Adipocyte (in vitro differentiated cells): ENCODE data around the gene SLC2A5.
"Not testable (repeated sequence)": the region's sequence is repeated elsewhere in the genome, so short reads cannot be mapped to it uniquely, and the experiment has no call there.

Experiments
- DNase-seq: peaks from one replicate; pipeline ENCODE4 v3.0.0-alpha.2; 2015; ENCODE audit warnings: low read depth
- H3K27me3 ChIP-seq: replicated peaks from 2 replicates; pipeline ENCODE4 v1.7.0; 2013; ENCODE audit warnings: mild to moderate bottlenecking, low read length, moderate library complexity; ENCODE audit not compliant: control insufficient read depth, insufficient read depth
- H3K36me3 ChIP-seq: 2 replicates; pipeline ENCODE4 v1.7.0; 2013; ENCODE audit warnings: low read length, mild to moderate bottlenecking, moderate library complexity; ENCODE audit not compliant: control insufficient read depth, insufficient read depth, severe bottlenecking
- H3K4me1 ChIP-seq: 2 replicates; pipeline ENCODE4 v1.7.0; 2013; ENCODE audit warnings: mild to moderate bottlenecking, low read length, moderate library complexity; ENCODE audit not compliant: control insufficient read depth, insufficient read depth
- H3K4me3 ChIP-seq: 2 replicates; pipeline ENCODE4 v1.7.0; 2013; ENCODE audit warnings: mild to moderate bottlenecking, low read length, moderate library complexity
- H3K9ac ChIP-seq: 2 replicates; pipeline ENCODE4 v1.7.0; 2013; ENCODE audit warnings: mild to moderate bottlenecking, low read length, moderate library complexity
- H3K9me3 ChIP-seq: 2 replicates; pipeline ENCODE4 v1.7.0; 2013; ENCODE audit warnings: mild to moderate bottlenecking, low read length, moderate library complexity; ENCODE audit not compliant: control insufficient read depth

Gene SLC2A5

GRCh38 chr1:8993962-8994675 is 75.3 kb downstream of the SLC2A5 start:
- not testable (repeated sequence) for H3K4me1 ChIP-seq, H3K9ac ChIP-seq, DNase-seq, H3K27me3 ChIP-seq, H3K9me3 ChIP-seq, H3K36me3 ChIP-seq, H3K4me3 ChIP-seq

GRCh38 chr1:8992936-8993687 is 76.3 kb downstream of the SLC2A5 start:
- Histone ChIP-seq H3K36me3 (no peaks in the 10 kb centered on the region), H3K4me3 (no peak overlapping the region), H3K9me3 (no peaks in the 10 kb centered on the region), H3K27me3 (no peaks in the 10 kb centered on the region), H3K4me1 (no peaks in the 10 kb centered on the region), H3K9ac (no peak overlapping the region)
- DNase-seq = no peak

- DNase-seq = no peak
- Histone ChIP-seq H3K9me3 (no peaks in the 10 kb centered on the region), H3K9ac (no peak overlapping the region), H3K36me3 (no peaks in the 10 kb centered on the region), H3K27me3 (no peaks in the 10 kb centered on the region), H3K4me1 (peaks cover 17% of the 10 kb centered on the region), H3K4me3 (no peak overlapping the region)
Measured at GRCh38 chr1:8989821-8990220, 79.6 kb downstream of the SLC2A5 start.

- H3K9ac ChIP-seq = no peak overlapping the region
- DNase-seq = no peak
- no peak overlapping the region for H3K4me3 ChIP-seq
- peaks cover 17% of the 10 kb centered on the region for H3K4me1 ChIP-seq
- no peaks in the 10 kb centered on the region for H3K27me3 ChIP-seq
- H3K9me3 ChIP-seq = no peaks in the 10 kb centered on the region
- no peaks in the 10 kb centered on the region for H3K36me3 ChIP-seq
Measured at GRCh38 chr1:8989061-8989460, 80.4 kb downstream of the SLC2A5 start.

GRCh38 chr1:8988618-8988967 is 80.8 kb downstream of the SLC2A5 start:
- no peak for DNase-seq

GRCh38 chr1:8987881-8988617 is 81.4 kb downstream of the SLC2A5 start:
- H3K36me3 ChIP-seq = no peaks in the 10 kb centered on the region
- peak; percentile 74 for DNase-seq
- H3K4me1 ChIP-seq = peaks cover 17% of the 10 kb centered on the region
- H3K27me3 ChIP-seq = no peaks in the 10 kb centered on the region
- H3K9ac ChIP-seq = peak overlapping the region; percentile 20
- H3K4me3 ChIP-seq = no peak overlapping the region
- no peaks in the 10 kb centered on the region for H3K9me3 ChIP-seq

More at GRCh38 chr1:8988618-8988967, 80.8 kb downstream of the SLC2A5 start:
- Histone ChIP-seq H3K36me3 (no peaks in the 10 kb centered on the region), H3K27me3 (no peaks in the 10 kb centered on the region), H3K4me3 (no peak overlapping the region), H3K4me1 (peaks cover 17% of the 10 kb centered on the region), H3K9ac (no peak overlapping the region), H3K9me3 (no peaks in the 10 kb centered on the region)

GRCh38 chr1:8986814-8987190 is 82.6 kb downstream of the SLC2A5 start:
- H3K36me3 ChIP-seq = no peaks in the 10 kb centered on the region
- DNase-seq = no peak

GRCh38 chr1:8985915-8986813 is 83.3 kb downstream of the SLC2A5 start:
- Histone ChIP-seq H3K36me3 (no peaks in the 10 kb centered on the region), H3K4me3 (no peak overlapping the region), H3K9me3 (no peaks in the 10 kb centered on the region), H3K9ac (no peak overlapping the region), H3K27me3 (no peaks in the 10 kb centered on the region), H3K4me1 (peaks cover 17% of the 10 kb centered on the region)
- peak; percentile 91 for DNase-seq

More at GRCh38 chr1:8986814-8987190, 82.6 kb downstream of the SLC2A5 start:
- Histone ChIP-seq H3K9ac (no peak overlapping the region), H3K27me3 (no peaks in the 10 kb centered on the region), H3K4me3 (no peak overlapping the region), H3K9me3 (no peaks in the 10 kb centered on the region), H3K4me1 (peaks cover 17% of the 10 kb centered on the region)
